Lung microvascular endothelial cell (primary cell): ENCODE results near the gene KCNIP3. TPM values are rescaled to one million over a fixed set of nuclear protein-coding genes. Genes with fewer than 3 reads are reported as not detected.

Experiments used
- DNase-seq, 2 donors: peaks; one replicate each; pipeline versions ENCODE4 v3.0.0 to v3.0.0-alpha.2; 2010; ENCODE audit warnings: low read depth in 2 of 2
- total RNA-seq: library from RNA; depleted of rRNA; stranded (reverse); fragments of >200 nt; gene quantifications from 2 replicates; pipeline ENCODE4 v1.2.1, GENCODE V29; 2014

Gene KCNIP3
- total RNA-seq, 1 donor from 2014 or later, result not detected

- no peak for DNase-seq
Measured at GRCh38 chr2:95312543-95313201, 15.5 kb downstream of the KCNIP3 start.

GRCh38 chr2:95313296-95314131 lies 16.4 kb downstream of the KCNIP3 start:
- DNase-seq, result no peak

GRCh38 chr2:95314598-95314963 lies 17.4 kb downstream of the KCNIP3 start:
- no peak for DNase-seq

- DNase-seq, result peak; percentile 36 to 53
Measured at GRCh38 chr2:95314964-95315611, 17.9 kb downstream of the KCNIP3 start.

- DNase-seq, result no peak
Measured at GRCh38 chr2:95315801-95316411, 18.8 kb downstream of the KCNIP3 start.

- no peak for DNase-seq
Measured at GRCh38 chr2:95316466-95317122, 19.4 kb downstream of the KCNIP3 start.

GRCh38 chr2:95317123-95317500 lies 20.0 kb downstream of the KCNIP3 start:
- no peak for DNase-seq

- no peak for DNase-seq
Measured at GRCh38 chr2:95317665-95318425, 20.7 kb downstream of the KCNIP3 start.

- DNase-seq, result no peak
Measured at GRCh38 chr2:95318431-95319220, 21.5 kb downstream of the KCNIP3 start.

GRCh38 chr2:95319481-95320343 lies 22.6 kb downstream of the KCNIP3 start:
- DNase-seq, result no peak

GRCh38 chr2:95320344-95320712 lies 23.2 kb downstream of the KCNIP3 start:
- DNase-seq, result no peak

- no peak for DNase-seq
Measured at GRCh38 chr2:95320986-95321767, 24.0 kb downstream of the KCNIP3 start.

- peak in 1 of 2 donors; percentile 36 for DNase-seq
Measured at GRCh38 chr2:95323347-95324155, 26.4 kb downstream of the KCNIP3 start.

- DNase-seq, result no peak
Measured at GRCh38 chr2:95325026-95325425, 27.9 kb downstream of the KCNIP3 start.

- DNase-seq, result no peak
Measured at GRCh38 chr2:95325590-95326432, 28.7 kb downstream of the KCNIP3 start.

- DNase-seq, result no peak
Measured at GRCh38 chr2:95326433-95327140, 29.4 kb downstream of the KCNIP3 start.
